ENCODE measurements around the gene ZNF580.

Gene ZNF580

DNA sequence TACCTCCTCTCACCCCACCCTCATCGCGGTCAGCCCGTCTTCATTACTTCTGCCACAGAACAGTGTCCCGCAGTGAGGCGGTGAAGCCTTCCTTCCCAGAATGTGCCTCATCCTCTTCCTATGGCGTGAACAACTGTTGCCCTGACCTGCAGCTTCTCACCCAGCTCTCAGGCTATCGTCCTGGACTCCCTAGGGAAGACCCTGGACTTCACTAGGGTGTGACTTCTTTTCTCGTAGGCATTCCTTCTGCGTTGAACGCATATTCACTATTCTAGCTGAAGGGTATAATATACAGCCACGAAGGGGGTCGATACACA, 34.4 kb upstream of the ZNF580 start:
- DNase-seq (ENCODE audit: low spot score), result no peak

DNA sequence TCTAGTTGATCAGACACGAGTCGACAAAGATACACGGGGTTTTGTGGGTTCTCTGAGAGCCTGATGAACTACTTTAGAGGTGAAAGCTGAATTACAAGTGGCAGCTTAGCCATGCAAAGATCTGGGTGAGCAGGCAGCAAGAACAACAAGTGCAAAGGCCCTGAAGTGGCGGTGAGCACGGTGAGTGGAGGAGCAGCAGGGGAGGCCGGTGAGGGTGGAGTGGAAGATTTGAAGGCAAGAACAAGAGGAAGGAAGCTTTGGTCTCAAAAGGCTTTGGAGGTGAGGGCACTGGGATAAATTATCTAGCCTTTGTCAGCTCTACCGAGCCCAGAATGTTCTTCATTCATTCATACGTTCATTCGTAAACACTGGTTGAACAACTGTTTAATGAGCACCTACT, 34.0 kb upstream of the ZNF580 start:
- no peak for DNase-seq (ENCODE audit: low spot score)

DNA sequence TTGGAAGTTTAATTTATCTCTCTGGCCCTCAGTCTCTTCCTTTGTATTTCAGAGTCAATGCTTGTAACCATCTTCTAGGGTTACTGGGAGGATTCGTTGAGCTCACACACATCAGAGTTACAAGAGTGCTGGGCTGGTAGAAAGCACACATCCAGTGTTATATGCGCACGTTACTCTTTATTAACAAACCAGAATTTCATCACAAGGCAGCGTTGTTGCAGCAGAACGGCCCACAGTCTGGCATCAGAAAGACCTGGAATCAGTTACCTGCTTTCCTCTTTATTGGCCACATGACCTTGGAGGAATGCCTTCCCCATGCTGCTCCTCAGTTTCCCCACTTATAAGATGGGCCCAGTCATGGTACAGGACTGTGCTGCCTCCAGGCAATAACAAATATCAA, 31.5 kb upstream of the ZNF580 start:
- DNase-seq (ENCODE audit: low spot score), result no peak

DNA sequence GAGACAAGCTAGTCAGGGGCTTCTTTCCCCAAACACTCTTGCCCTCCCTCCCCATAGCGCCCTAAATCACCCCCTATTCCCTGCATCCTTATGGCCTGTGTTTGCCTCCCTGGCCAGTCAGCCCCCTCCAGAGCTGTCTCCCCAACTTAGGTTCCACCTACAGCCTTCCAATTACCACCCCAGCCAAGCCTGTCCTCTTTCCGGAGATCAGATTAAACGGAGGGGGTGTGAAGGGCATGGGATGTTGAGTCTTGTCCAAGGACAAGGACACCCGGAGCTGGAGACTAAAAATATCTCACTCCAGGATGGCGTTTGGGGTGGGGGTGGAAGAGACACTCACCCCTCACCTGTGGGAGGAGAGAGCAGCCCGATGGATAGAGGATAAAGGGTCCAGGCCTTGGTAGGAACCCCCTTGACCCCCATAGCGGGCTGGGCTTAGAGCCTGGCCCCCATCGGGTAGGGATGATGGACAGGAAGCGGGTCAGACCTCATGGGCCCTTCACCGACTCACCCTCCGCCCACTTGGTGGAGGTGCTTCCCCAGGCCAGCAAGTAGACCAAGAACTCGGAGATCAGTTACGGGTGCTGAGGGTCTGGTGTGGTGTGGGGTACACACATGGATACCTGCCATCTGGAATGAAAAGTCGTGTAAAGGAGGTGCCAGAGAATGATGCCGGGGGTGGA, 29.4 kb upstream of the ZNF580 start:
- DNase-seq (ENCODE audit: low spot score), result no peak

DNA sequence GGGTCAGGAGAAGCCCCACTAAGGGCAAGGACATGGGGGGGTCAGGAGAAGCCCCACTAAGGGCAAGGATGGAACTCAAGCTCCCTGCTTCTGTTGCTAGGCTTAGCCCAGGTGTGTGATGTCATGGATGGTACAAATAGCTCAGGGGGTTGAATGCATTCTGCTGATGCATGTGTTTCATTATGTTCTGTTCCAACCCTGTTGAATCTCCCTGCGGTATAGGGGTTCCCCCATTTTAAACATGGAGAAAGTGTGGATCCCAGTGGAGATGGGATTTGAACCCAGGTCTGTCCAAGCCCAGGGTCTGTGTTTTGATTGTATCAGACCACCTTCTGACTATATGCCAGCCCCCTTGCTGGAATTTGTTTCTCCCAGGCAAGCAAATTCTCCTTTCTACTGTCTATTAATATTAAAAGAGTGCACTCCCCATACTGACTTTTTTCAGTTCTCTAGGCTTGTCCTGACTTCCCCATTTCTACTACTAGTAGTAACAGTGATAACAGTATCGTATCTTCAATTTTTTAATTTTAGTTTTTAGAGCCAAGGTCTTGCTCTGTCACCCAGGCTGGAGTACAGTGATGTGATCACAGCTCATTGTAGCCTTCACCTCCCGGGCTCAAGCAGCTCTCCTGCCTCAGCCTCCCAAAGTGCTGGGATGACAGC, 28.7 kb upstream of the ZNF580 start:
- no peak for DNase-seq (ENCODE audit: low spot score)

DNA sequence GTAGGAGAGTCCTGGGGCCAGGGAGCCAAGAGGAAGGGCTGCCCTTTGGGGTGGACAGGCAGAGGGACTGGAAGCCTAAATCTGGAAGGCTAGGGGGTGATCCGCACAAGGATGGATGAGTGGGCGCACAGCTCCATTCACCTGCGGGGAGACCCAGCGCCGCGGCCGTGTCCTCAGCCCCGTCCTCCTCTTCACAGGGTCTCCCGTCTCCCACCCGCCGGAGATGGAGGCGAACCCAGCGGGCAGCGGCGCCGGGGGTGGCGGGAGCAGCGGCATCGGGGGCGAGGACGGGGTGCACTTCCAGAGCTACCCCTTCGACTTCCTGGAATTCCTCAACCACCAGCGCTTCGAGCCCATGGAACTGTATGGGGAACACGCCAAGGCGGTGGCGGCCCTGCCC, 27.4 kb upstream of the ZNF580 start:
- no peak for DNase-seq (ENCODE audit: low spot score)

DNA sequence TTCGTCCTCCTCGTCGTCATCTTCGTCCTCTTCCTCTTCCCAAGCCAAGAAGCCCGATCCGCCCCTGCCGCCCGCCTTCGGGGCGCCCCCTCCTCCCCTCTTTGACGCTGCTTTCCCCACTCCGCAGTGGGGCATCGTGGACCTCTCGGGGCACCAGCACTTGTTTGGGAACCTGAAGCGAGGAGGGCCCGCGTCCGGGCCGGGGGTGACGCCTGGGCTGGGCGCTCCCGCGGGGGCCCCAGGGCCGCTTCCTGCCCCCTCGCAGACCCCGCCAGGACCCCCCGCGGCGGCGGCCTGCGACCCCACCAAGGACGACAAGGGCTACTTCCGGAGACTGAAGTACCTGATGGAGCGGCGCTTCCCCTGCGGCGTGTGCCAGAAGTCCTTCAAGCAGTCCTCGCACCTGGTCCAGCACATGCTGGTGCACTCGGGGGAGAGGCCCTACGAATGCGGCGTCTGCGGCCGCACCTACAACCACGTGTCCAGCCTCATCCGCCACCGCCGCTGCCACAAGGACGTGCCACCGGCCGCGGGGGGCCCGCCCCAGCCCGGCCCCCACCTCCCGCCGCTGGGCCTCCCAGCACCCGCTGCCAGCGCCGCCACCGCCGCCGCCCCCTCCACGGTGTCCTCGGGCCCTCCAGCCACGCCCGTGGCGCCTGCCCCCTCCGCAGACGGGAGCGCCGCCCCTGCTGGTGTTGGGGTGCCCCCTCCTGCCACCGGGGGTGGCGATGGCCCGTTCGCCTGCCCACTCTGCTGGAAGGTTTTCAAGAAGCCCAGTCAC, 26.7 kb upstream of the ZNF580 start:
- DNase-seq (ENCODE audit: low spot score), result peak; percentile 21

DNA sequence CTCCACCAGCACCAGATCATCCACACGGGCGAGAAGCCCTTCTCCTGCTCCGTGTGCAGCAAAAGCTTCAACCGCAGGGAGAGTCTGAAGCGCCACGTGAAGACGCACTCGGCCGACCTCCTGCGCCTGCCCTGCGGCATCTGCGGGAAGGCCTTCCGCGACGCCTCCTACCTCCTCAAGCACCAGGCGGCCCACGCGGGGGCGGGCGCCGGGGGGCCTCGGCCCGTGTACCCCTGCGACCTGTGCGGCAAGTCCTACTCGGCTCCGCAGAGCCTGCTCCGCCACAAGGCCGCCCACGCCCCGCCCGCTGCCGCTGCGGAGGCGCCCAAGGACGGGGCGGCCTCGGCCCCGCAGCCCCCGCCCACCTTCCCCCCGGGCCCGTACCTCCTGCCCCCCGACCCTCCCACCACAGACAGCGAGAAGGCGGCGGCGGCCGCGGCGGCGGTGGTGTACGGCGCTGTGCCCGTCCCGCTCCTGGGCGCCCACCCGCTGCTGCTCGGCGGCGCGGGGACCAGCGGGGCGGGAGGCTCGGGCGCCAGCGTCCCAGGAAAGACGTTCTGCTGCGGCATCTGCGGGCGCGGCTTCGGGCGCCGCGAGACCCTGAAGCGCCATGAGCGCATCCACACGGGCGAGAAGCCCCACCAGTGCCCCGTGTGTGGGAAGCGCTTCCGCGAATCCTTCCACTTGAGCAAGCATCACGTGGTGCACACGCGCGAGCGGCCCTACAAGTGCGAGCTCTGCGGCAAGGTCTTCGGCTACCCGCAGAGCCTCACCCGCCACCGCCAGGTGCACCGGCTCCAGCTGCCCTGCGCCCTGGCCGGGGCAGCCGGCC, 25.9 kb upstream of the ZNF580 start:
- peak; percentile 21 for DNase-seq (ENCODE audit: low spot score)

DNA sequence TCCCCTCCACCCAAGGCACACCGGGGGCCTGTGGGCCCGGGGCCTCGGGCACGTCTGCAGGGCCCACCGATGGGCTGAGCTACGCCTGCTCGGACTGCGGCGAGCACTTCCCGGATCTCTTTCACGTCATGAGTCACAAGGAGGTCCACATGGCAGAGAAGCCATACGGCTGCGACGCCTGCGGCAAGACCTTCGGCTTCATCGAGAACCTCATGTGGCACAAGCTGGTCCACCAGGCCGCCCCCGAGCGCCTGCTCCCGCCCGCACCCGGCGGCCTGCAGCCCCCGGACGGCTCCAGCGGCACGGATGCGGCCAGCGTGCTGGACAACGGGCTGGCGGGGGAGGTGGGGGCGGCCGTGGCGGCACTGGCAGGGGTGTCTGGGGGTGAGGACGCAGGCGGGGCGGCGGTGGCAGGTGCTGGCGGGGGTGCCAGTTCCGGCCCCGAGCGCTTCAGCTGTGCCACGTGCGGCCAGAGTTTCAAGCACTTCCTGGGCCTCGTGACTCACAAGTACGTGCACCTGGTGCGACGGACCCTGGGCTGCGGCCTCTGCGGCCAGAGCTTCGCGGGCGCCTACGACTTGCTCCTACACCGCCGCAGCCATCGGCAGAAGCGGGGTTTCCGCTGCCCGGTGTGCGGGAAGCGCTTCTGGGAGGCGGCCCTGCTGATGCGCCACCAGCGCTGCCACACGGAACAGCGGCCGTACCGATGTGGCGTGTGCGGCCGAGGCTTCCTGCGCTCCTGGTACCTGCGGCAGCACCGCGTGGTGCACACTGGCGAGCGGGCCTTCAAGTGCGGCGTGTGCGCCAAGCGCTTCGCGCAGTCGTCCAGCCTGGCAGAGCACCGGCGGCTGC, 25.0 kb upstream of the ZNF580 start:
- DNase-seq (ENCODE audit: low spot score), result peak; percentile 11

DNA sequence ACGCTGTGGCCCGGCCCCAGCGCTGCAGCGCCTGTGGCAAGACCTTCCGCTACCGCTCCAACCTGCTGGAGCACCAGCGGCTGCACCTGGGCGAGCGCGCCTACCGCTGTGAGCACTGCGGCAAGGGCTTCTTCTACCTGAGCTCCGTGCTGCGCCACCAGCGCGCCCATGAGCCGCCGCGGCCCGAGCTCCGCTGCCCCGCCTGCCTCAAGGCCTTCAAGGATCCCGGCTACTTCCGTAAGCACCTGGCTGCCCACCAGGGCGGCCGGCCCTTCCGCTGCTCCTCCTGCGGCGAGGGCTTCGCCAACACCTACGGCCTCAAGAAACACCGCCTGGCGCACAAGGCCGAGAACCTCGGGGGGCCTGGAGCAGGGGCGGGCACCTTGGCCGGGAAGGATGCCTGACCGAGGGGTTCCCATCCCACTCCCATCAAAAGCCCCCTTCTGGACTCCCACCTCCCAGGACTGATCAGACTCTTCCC, 24.4 kb upstream of the ZNF580 start:
- DNase-seq (ENCODE audit: low spot score), result peak; percentile 11

DNA sequence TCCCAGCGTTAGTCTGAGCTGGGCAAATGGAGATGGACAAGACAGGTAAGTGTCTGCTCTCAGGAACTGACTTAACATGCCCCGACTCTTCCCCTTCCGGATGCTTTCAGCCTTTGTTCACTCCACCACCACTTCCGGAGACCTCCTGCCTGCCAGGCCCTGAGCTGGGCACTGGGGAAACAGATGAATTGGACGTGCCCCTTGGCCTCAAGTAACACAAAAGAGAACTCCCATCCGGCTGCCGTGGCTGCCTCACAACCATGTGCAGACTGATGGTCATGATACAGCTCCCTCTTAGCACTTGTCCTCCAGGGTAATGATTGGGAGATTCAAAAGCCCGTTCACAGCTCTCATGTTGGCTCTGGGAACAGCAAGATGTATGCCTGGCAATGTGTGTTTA, 23.4 kb upstream of the ZNF580 start:
- DNase-seq (ENCODE audit: low spot score), result no peak

DNA sequence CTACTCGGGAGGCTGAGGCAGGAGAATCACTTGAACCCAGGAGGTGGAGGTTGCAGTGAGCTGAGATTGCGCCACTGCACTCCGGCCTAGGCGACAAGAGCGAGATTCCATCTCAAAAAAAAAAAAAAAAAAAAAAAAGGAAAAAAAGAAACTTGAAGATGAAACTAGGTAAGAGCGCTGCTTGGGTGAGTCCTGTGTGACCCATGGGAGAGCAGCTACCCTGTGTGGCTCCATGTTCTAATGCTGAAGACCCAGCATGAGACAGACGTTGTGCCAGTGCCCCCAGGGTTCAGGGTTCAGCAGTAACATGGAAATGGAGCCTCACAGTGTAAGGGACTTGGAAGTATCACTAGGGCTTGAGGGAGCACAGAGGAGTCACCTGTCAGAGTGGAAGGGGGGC, 22.4 kb upstream of the ZNF580 start:
- no peak for DNase-seq (ENCODE audit: low spot score)

DNA sequence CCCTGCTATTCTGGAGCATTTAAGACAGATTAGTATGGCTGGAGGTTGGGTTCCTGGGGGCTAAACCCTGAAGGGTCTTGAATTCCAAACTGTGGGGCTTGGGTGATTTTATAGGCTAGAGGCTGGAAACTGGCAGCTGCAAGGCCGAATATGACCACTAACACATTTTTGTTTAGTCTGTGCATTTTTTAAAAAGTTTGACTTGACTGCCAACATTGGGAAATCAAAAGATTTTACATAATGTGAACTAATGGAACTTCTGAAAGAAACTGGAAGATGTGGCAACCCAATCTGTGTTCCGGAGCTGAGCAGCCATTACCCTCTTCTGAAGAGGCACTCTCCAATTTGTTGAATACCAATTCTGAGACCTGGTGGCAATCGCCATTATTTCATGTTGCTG, 21.5 kb upstream of the ZNF580 start:
- no peak for DNase-seq (ENCODE audit: low spot score)

DNA sequence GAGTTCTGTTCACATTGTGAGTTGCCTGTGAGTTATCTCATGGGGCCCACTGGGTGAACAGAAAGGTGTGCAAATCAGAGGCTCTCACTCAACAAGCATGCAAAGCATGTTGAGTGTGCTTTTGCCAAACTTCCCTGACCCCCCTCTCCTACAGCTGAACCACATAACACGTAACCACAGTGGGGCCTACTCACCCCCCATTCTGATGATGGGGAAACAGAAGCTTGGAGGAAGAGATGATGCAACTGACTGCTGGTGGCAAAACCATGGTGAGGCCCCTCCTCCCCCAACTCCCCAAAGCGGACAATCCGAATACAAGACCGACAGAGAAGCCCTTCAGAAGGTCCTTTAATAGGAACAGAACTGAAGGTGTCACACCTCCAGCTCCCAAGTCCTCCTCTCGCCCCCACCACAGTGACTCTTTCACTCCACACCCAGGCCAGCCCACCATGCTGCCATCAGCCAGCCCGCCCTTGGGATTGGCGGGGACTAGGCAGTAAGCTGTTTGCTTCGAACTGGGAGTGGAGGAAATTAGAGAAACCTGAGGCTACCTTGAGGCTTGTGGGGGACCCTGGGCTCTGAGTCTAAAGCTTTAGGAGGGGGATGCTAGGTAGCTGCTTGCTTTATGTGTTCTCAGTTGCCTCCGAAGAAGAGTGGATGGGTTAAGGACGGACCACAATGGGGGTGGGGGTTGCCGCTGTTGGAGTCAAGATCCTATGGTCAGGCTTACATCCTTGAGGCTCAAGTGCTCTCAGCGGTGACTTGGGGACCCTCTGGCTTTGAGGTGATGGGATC, 20.2 kb upstream of the ZNF580 start:
- DNase-seq (ENCODE audit: low spot score), result no peak

DNA sequence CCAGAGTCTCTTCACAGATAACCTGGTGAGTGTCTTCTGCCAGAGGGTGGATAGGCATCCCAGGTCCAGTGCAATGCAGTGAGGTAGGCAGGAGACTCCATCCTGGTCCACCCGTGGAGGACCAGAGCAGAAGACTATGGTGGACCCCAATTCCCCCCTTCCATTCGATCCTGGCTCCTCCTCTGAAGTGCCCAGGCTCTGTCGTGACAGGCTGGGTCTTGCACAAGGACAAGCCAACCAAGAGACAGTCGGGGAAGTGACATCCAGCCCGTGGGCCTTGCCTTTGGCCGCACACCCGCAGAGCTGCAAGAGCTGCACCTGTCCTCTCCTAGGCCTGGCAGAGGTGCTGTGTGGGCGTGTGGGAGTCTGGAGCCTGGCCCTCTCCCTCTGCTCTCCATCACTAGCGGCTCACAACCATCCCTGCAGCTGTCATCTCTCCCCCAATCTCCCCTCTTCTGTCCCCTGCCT, 19.6 kb upstream of the ZNF580 start:
- no peak for DNase-seq (ENCODE audit: low spot score)

DNA sequence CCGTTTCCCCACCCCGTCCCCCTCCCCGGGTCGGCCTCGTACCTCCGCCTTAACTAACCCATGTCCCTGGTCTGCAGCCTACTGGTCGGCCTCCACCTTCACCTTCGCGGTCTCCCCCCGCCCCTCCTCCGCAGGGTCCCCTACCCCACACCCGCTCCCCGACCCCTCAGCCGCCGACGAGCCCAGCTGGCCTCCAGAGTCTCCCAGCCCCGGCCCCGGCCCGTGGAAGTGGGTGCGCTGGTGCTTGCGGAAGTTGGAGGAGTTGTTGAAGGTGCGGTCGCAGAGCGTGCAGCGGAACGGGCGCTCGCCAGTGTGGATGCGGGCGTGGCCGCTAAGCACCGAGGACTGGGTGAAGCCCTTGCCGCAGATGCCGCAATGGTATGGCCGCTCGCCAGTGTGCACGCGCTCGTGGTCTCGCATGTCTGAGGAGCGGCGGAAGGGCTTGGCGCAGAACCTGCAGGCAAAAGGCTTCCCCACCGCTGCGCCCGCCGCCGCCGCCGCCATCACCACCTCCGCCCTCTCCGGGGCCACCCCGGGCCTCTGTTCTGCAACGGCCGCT, 19.1 kb upstream of the ZNF580 start:
- no peak for DNase-seq (ENCODE audit: low spot score)

DNA sequence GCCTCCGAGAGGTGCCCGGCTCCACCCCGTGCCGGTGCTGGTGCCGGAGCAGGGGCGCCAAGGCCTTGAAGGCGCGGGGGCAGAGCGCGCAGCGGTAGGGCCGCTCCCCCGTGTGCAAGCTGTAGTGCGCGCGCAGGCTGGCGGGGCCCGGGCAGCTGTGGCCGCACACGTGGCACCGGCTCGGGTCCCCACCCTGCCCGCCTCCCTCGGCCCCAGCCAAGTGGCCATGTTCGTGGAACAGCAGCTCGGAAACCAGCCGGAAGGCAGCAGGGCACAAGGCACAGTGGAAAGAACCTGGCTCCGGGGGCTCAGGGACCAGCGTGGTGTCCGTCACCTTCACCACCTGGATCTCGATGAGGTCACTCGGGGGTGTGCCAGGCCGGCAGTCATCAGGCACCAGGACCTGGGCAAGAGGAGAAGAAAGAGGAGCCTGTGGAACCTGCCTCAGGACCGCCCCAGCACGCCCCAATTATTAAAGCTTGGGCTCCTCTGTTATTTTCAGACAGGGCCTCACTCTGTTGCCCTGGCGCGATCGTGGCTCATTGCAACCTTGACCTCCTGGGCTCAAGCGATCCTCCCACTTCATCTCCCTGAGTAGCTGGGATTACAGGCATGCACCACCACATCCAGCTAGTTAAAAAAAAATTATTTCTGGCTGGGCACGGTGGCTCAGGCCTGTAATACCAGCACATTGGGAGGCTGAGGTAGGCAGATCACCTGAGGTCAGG, 18.4 kb upstream of the ZNF580 start:
- peak; percentile 11 for DNase-seq (ENCODE audit: low spot score)

DNA sequence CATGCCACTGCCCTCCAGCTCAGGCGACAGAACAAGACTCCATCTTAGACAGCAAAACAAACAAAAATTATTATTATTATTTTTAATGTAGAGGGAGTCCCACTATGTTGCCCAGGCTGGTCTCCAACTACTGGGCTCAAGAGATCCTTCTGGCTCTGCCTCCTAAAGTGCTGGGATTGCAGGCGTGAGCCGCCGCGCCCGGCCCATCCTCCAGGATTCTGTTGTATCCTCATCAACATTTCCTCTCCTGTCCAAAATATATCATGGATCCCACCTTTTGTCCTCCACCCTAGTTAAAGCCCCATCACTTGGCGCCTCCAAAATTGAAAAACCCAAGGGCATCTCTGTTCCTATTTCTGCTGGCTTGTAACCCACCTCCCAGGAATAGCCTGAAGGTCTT, 17.7 kb upstream of the ZNF580 start:
- no peak for DNase-seq (ENCODE audit: low spot score)

DNA sequence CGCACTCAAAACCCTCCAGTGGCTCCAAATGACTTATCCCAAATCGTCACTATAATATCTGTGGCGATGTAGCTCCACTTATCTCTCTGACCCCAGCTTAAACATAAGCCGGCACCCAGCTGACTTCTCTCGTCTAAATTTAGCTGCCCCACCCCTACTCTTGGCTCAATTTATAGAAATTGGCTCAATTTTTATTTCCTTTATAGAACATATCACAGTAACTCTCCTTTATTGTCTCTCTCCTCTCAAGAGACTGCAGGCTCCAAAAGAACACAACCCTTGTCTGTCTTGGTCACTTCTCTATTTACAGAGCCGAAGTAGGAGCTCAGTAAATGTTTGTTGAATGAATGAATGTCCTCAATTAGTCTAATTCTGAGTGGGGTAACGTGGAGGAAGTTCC, 17.2 kb upstream of the ZNF580 start:
- DNase-seq (ENCODE audit: low spot score), result no peak
